Measurements from ENCODE around the gene HIPK1.

DNA sequence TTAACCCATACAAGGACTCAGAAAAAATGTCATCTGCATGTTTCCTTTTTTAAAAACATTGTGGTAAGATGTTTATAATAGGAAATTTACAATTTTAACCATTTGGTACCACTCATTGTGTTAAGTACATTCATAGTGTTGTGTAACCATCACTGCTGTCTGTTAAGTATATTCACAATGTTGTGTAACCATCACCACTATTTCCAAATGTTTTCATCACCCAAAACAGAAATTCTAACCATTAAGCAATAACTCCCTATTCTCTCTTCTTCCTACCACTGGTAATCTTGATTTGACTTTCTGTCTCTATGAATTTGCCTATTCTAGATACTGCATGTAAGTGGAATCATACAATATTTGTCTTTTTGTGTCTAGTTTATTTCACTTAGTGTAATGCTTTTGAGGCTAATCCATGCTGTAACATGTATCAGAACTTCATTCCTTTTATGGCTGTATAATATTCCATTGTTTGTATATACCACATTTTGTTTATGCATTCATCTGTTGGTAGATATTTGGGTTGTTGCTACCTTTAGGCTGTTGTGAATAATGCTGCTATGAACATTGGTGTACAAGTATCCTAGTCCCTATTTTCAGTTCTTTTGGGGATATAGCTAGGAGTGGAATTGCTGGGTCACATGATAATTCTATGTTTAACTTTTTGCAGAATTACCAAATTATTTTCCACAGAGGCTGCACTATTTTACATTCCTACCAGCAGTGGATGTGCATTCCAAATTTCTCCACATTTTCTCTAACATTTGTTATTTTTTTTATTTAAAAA, 14.1 kb downstream of the HIPK1 start:
- no peak for TF ChIP-seq SIN3A (IDR thresholded peaks at IDR 0.05; ENCODE audit: borderline replicate concordance, insufficient read depth, low read depth, low read length)
- no peak for TF ChIP-seq POLR2AphosphoS5 (IDR thresholded peaks at IDR 0.05; ENCODE audit: low read depth, low read length)
- TF ChIP-seq, protein P1, sequence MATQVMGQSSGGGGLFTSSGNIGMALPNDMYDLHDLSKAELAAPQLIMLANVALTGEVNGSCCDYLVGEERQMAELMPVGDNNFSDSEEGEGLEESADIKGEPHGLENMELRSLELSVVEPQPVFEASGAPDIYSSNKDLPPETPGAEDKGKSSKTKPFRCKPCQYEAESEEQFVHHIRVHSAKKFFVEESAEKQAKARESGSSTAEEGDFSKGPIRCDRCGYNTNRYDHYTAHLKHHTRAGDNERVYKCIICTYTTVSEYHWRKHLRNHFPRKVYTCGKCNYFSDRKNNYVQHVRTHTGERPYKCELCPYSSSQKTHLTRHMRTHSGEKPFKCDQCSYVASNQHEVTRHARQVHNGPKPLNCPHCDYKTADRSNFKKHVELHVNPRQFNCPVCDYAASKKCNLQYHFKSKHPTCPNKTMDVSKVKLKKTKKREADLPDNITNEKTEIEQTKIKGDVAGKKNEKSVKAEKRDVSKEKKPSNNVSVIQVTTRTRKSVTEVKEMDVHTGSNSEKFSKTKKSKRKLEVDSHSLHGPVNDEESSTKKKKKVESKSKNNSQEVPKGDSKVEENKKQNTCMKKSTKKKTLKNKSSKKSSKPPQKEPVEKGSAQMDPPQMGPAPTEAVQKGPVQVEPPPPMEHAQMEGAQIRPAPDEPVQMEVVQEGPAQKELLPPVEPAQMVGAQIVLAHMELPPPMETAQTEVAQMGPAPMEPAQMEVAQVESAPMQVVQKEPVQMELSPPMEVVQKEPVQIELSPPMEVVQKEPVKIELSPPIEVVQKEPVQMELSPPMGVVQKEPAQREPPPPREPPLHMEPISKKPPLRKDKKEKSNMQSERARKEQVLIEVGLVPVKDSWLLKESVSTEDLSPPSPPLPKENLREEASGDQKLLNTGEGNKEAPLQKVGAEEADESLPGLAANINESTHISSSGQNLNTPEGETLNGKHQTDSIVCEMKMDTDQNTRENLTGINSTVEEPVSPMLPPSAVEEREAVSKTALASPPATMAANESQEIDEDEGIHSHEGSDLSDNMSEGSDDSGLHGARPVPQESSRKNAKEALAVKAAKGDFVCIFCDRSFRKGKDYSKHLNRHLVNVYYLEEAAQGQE (IDR thresholded peaks at IDR 0.05; ENCODE audit: insufficient read depth in 1 of 2, low read depth in 2 of 2, low read length in 1 of 2), result no peak
- TF ChIP-seq, protein P2, sequence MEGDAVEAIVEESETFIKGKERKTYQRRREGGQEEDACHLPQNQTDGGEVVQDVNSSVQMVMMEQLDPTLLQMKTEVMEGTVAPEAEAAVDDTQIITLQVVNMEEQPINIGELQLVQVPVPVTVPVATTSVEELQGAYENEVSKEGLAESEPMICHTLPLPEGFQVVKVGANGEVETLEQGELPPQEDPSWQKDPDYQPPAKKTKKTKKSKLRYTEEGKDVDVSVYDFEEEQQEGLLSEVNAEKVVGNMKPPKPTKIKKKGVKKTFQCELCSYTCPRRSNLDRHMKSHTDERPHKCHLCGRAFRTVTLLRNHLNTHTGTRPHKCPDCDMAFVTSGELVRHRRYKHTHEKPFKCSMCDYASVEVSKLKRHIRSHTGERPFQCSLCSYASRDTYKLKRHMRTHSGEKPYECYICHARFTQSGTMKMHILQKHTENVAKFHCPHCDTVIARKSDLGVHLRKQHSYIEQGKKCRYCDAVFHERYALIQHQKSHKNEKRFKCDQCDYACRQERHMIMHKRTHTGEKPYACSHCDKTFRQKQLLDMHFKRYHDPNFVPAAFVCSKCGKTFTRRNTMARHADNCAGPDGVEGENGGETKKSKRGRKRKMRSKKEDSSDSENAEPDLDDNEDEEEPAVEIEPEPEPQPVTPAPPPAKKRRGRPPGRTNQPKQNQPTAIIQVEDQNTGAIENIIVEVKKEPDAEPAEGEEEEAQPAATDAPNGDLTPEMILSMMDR (IDR thresholded peaks at IDR 0.05), result no peak

Data from Panc1 (cell line).